ENCODE measurements around the gene CERS4. TPM values are rescaled to one million over a fixed set of nuclear protein-coding genes. Genes with fewer than 3 reads are reported as not detected.

Gene CERS4
- total RNA-seq, 1 donor from 2014 or later = 2.1 TPM

- no peaks in the 10 kb centered on the region for H3K36me3 ChIP-seq (ENCODE audit: control insufficient read depth, insufficient read depth, low read length)
- no peaks in the 10 kb centered on the region for H3K27me3 ChIP-seq (ENCODE audit: control insufficient read depth, insufficient read depth, low read length)
- no peak overlapping the region for H3K4me3 ChIP-seq (ENCODE audit: low read depth, low read length)
- FAIRE-seq = no peak
- DNase-seq (ENCODE audit: low read depth) = no peak
- no peak for TF ChIP-seq CTCF (IDR thresholded peaks at IDR 0.05; ENCODE audit: insufficient read depth, low read length, severe bottlenecking)
Observed at GRCh38 chr19:8239528-8240273, 30.5 kb downstream of the CERS4 start.

- Histone ChIP-seq H3K4me3 (ENCODE audit: low read depth, low read length) (no peak overlapping the region), H3K36me3 (ENCODE audit: control insufficient read depth, insufficient read depth, low read length) (no peaks in the 10 kb centered on the region), H3K27me3 (ENCODE audit: control insufficient read depth, insufficient read depth, low read length) (no peaks in the 10 kb centered on the region)
- TF ChIP-seq CTCF (IDR thresholded peaks at IDR 0.05; ENCODE audit: insufficient read depth, low read length, severe bottlenecking) = no peak
- DNase-seq (ENCODE audit: low read depth) (peak; percentile 40), FAIRE-seq (no peak)
Observed at GRCh38 chr19:8240274-8241229, 31.4 kb downstream of the CERS4 start.

- DNase-seq (ENCODE audit: low read depth) (no peak), FAIRE-seq (no peak)
- Histone ChIP-seq H3K36me3 (ENCODE audit: control insufficient read depth, insufficient read depth, low read length) (no peaks in the 10 kb centered on the region), H3K27me3 (ENCODE audit: control insufficient read depth, insufficient read depth, low read length) (no peaks in the 10 kb centered on the region), H3K4me3 (ENCODE audit: low read depth, low read length) (no peak overlapping the region)
- TF ChIP-seq CTCF (IDR thresholded peaks at IDR 0.05; ENCODE audit: insufficient read depth, low read length, severe bottlenecking) = no peak
Observed at GRCh38 chr19:8241646-8242045, 32.5 kb downstream of the CERS4 start.

- no peaks in the 10 kb centered on the region for H3K27me3 ChIP-seq (ENCODE audit: control insufficient read depth, insufficient read depth, low read length)
- no peak for TF ChIP-seq CTCF (IDR thresholded peaks at IDR 0.05; ENCODE audit: insufficient read depth, low read length, severe bottlenecking)
- H3K4me3 ChIP-seq (ENCODE audit: low read depth, low read length) = no peak overlapping the region
- no peak for DNase-seq (ENCODE audit: low read depth)
- peak; percentile 58 for FAIRE-seq
- H3K36me3 ChIP-seq (ENCODE audit: control insufficient read depth, insufficient read depth, low read length) = no peaks in the 10 kb centered on the region
Observed at GRCh38 chr19:8242211-8242821, 33.1 kb downstream of the CERS4 start.

GRCh38 chr19:8243146-8243545 is 34.0 kb downstream of the CERS4 start:
- H3K4me3 ChIP-seq (ENCODE audit: low read depth, low read length) = no peak overlapping the region
- no peak for TF ChIP-seq CTCF (IDR thresholded peaks at IDR 0.05; ENCODE audit: insufficient read depth, low read length, severe bottlenecking)
- H3K36me3 ChIP-seq (ENCODE audit: control insufficient read depth, insufficient read depth, low read length) = no peaks in the 10 kb centered on the region
- no peaks in the 10 kb centered on the region for H3K27me3 ChIP-seq (ENCODE audit: control insufficient read depth, insufficient read depth, low read length)
- no peak for DNase-seq (ENCODE audit: low read depth)
- FAIRE-seq = no peak

Data from bronchial epithelial cell (primary cell).